Non-pigmented ciliary epithelial cell (primary cell): Measurements from ENCODE around the gene NOX5.
"Not testable (repeated sequence)": the region's sequence is repeated elsewhere in the genome, so short reads cannot be mapped to it uniquely, and the experiment has no call there.

Source experiments
- DNase-seq: peaks from one replicate; pipeline ENCODE4 v3.0.0-alpha.2; 2010; ENCODE audit warnings: low read depth

Gene NOX5

GRCh38 chr15:69014454-69014853, at the start of gene NOX5:
Gene NOX5, plus strand, starts transcription at chr15:69014695. Its CDS starts 41 bp downstream, at chr15:69014736.
- no peak for DNase-seq

GRCh38 chr15:68966996-68967395, 47.5 kb upstream of the NOX5 start:
- no peak for DNase-seq

GRCh38 chr15:68967948-68968347, 46.5 kb upstream of the NOX5 start:
- no peak for DNase-seq

- DNase-seq, result no peak
Measured at GRCh38 chr15:68969298-68969697, 45.2 kb upstream of the NOX5 start.

GRCh38 chr15:68972201-68973065, 42.1 kb upstream of the NOX5 start:
- DNase-seq, result no peak

GRCh38 chr15:68975651-68976160, 38.8 kb upstream of the NOX5 start:
- not testable (repeated sequence) for DNase-seq

- DNase-seq, result not testable (repeated sequence)
Measured at GRCh38 chr15:68977426-68977825, 37.1 kb upstream of the NOX5 start.

GRCh38 chr15:68979006-68979405, 35.5 kb upstream of the NOX5 start:
- DNase-seq, result no peak

GRCh38 chr15:68979816-68980215, 34.7 kb upstream of the NOX5 start:
- no peak for DNase-seq

GRCh38 chr15:68980786-68981185, 33.7 kb upstream of the NOX5 start:
- DNase-seq, result no peak

GRCh38 chr15:68981941-68982340, 32.6 kb upstream of the NOX5 start:
- no peak for DNase-seq

GRCh38 chr15:68982976-68983563, 31.4 kb upstream of the NOX5 start:
- DNase-seq, result no peak

GRCh38 chr15:68983961-68984481, 30.5 kb upstream of the NOX5 start:
- no peak for DNase-seq

- no peak for DNase-seq
Measured at GRCh38 chr15:68984586-68984985, 29.9 kb upstream of the NOX5 start.

- DNase-seq, result no peak
Measured at GRCh38 chr15:68985361-68985891, 29.1 kb upstream of the NOX5 start.

- DNase-seq, result no peak
Measured at GRCh38 chr15:68986322-68986721, 28.2 kb upstream of the NOX5 start.

- DNase-seq, result no peak
Measured at GRCh38 chr15:68987120-68987519, 27.4 kb upstream of the NOX5 start.

GRCh38 chr15:68987676-68988075, 26.8 kb upstream of the NOX5 start:
- DNase-seq, result no peak

GRCh38 chr15:68989541-68990230, 24.8 kb upstream of the NOX5 start:
- no peak for DNase-seq

GRCh38 chr15:68990231-68990991, 24.1 kb upstream of the NOX5 start:
- no peak for DNase-seq

GRCh38 chr15:68990992-68991500, 23.4 kb upstream of the NOX5 start:
- no peak for DNase-seq
